Fibroblast of lung (primary cell): ENCODE data around the gene ZFP57.

Experiments used
- CTCF ChIP-seq, 2 donors: IDR thresholded peaks in 1 of 2; conservative IDR thresholded peaks in 1 of 2; 1 replicate in 1 of 2; 2 replicates in 1 of 2; pipeline ENCODE4 v1.5.1; 2011 to 2012; ENCODE audit warnings: low read length in 2 of 2, control low read depth in 1 of 2, inconsistent platforms in 1 of 2, low read depth in 1 of 2, mild to moderate bottlenecking in 1 of 2
- EZH2 ChIP-seq: IDR thresholded peaks from 2 replicates; pipeline ENCODE4 v1.5.1; 2012; ENCODE audit warnings: low read length, control low read depth, mild to moderate bottlenecking; ENCODE audit errors: missing control alignments

DNA sequence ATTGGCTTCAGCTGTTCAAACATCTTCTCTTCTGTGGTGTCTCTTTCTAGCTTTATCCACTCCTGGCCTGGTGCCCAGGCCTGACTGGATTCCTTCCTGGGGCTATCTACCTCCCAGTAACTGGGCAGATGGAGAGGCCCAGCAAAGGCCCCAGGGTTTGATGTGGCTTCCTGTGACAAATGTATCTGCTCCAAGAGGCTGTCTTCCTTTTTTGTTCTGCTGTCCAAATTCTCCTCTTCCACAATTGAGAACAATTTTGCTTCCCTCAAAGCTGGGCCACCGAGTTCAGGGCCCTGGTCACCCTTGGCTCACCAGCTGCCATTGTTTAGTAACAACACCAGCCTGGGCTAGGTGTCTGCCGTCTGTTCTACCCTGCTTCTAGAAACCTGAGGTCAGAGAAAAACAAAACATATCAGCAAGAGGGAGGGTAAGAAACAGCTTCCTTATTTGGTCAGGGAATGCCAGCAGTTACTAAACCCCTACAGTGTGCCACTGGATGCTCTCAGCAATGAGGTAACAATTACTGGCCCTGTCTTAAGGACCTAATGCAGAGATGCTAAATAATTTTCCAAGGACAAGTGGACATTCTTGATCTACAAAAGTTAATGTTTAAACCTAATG lies 3.9 kb downstream of the ZFP57 start:
- no peak for TF ChIP-seq CTCF (conservative IDR thresholded peaks at IDR 0.05 in 1 of 2, IDR thresholded peaks at IDR 0.05 in 1 of 2; ENCODE audit: low read depth in 1 of 2, low read length in 2 of 2)
- TF ChIP-seq EZH2 = no peak
